H9 (cell line): ENCODE results near the gene ETFDH. TPM values are rescaled to one million over a fixed set of nuclear protein-coding genes. Genes with fewer than 3 reads are reported as not detected.

ENCODE experiments used
- DNase-seq: peaks from one replicate; pipeline ENCODE4 v3.0.0-alpha.2; 2017
- H2AFZ ChIP-seq: one replicate; pipeline ENCODE4 v1.6.1; 2013; ENCODE audit warnings: mild to moderate bottlenecking, low read length, control low read depth, moderate library complexity
- H2AK5ac ChIP-seq: 2 replicates; pipeline ENCODE4 v1.6.1; 2013; ENCODE audit warnings: low read length, control low read depth, mixed read lengths; ENCODE audit not compliant: insufficient read length
- H2BK120ac ChIP-seq: one replicate; pipeline ENCODE4 v1.6.1; 2013; ENCODE audit warnings: low read depth, mild to moderate bottlenecking, low read length, control low read depth, inconsistent platforms; ENCODE audit not compliant: poor library complexity, severe bottlenecking
- H2BK12ac ChIP-seq: 2 replicates; pipeline ENCODE4 v1.6.1; 2013; ENCODE audit warnings: low read length, control low read depth, mixed read lengths, low read depth; ENCODE audit not compliant: insufficient read length
- H2BK15ac ChIP-seq: 2 replicates; pipeline ENCODE4 v1.6.1; 2013; ENCODE audit warnings: low read depth, low read length, control low read depth
- H2BK20ac ChIP-seq: one replicate; pipeline ENCODE4 v1.6.1; 2013; ENCODE audit warnings: low read depth, mild to moderate bottlenecking, low read length, control low read depth, inconsistent platforms; ENCODE audit not compliant: poor library complexity, severe bottlenecking
- H2BK5ac ChIP-seq: 2 replicates; pipeline ENCODE4 v1.6.1; 2013; ENCODE audit warnings: low read length, control low read depth, mixed read lengths; ENCODE audit not compliant: insufficient read length
- H3K14ac ChIP-seq: 2 replicates; pipeline ENCODE4 v1.6.1; 2013; ENCODE audit warnings: low read length, control low read depth; ENCODE audit not compliant: insufficient read depth
- H3K18ac ChIP-seq: 2 replicates; pipeline ENCODE4 v1.6.1; 2013; ENCODE audit warnings: low read depth, mild to moderate bottlenecking, mixed read lengths, low read length, control low read depth; ENCODE audit not compliant: insufficient read length
- H3K23ac ChIP-seq: 2 replicates; pipeline ENCODE4 v1.6.1; 2013; ENCODE audit warnings: low read length, control low read depth, mixed read lengths, low read depth; ENCODE audit not compliant: insufficient read length
- H3K23me2 ChIP-seq: 2 replicates; pipeline ENCODE4 v1.6.1; 2013; ENCODE audit warnings: low read depth, mild to moderate bottlenecking, mixed read lengths, low read length, control low read depth; ENCODE audit not compliant: insufficient read length, poor library complexity, severe bottlenecking
- H3K27ac ChIP-seq: 2 replicates; pipeline ENCODE4 v1.5.1; 2013; ENCODE audit warnings: low read length, control low read depth, mixed read lengths, low read depth; ENCODE audit not compliant: insufficient read length
- H3K27me3 ChIP-seq: 2 replicates; pipeline ENCODE4 v1.6.1; 2013; ENCODE audit warnings: low read length, control low read depth, inconsistent platforms; ENCODE audit not compliant: insufficient read depth
- H3K4ac ChIP-seq: 2 replicates; pipeline ENCODE4 v1.6.1; 2013; ENCODE audit warnings: low read depth, mild to moderate bottlenecking, control low read depth, inconsistent platforms, low read length, moderate library complexity
- H3K4me1 ChIP-seq: 2 replicates; pipeline ENCODE4 v1.6.1; 2013; ENCODE audit warnings: low read length, control low read depth, inconsistent platforms; ENCODE audit not compliant: insufficient read depth
- H3K4me2 ChIP-seq: 2 replicates; pipeline ENCODE4 v1.6.1; 2013; ENCODE audit warnings: low read length, control low read depth, mixed read lengths; ENCODE audit not compliant: insufficient read length, insufficient read depth
- H3K56ac ChIP-seq: 2 replicates; pipeline ENCODE4 v1.6.1; 2013; ENCODE audit warnings: low read depth, mild to moderate bottlenecking, mixed read lengths, low read length, control low read depth; ENCODE audit not compliant: insufficient read length
- H3K79me1 ChIP-seq: 2 replicates; pipeline ENCODE4 v1.6.1; 2013; ENCODE audit warnings: low read depth, mild to moderate bottlenecking, moderate library complexity, low read length, control low read depth, inconsistent platforms; ENCODE audit not compliant: insufficient read depth, poor library complexity, severe bottlenecking
- H3K79me2 ChIP-seq: 2 replicates; pipeline ENCODE4 v1.6.1; 2013; ENCODE audit warnings: low read length, control low read depth, inconsistent platforms; ENCODE audit not compliant: insufficient read depth
- H3K9ac ChIP-seq: 2 replicates; pipeline ENCODE4 v1.6.1; 2013; ENCODE audit warnings: low read length, control low read depth, mixed read lengths; ENCODE audit not compliant: insufficient read length; ENCODE audit errors: extremely low read depth
- H3K9me3 ChIP-seq: one replicate; pipeline ENCODE4 v1.6.1; 2013; ENCODE audit warnings: low read depth, low read length, inconsistent platforms; ENCODE audit not compliant: control insufficient read depth
- H3T11ph ChIP-seq: one replicate; pipeline ENCODE4 v1.6.1; 2013; ENCODE audit warnings: mild to moderate bottlenecking, low read length, control low read depth, inconsistent platforms
- H4K20me1 ChIP-seq: one replicate; pipeline ENCODE4 v1.6.1; 2013; ENCODE audit not compliant: control insufficient read depth, insufficient read length, insufficient read depth
- H4K5ac ChIP-seq: 2 replicates; pipeline ENCODE4 v1.6.1; 2013; ENCODE audit warnings: low read depth, mild to moderate bottlenecking, mixed read lengths, low read length, control low read depth; ENCODE audit not compliant: insufficient read length
- H4K8ac ChIP-seq: replicated peaks from 2 replicates; pipeline ENCODE4 v1.6.1; 2013; ENCODE audit warnings: low read length, control low read depth, mixed read lengths, low read depth; ENCODE audit not compliant: insufficient read length
- H4K91ac ChIP-seq: 2 replicates; pipeline ENCODE4 v1.6.1; 2013; ENCODE audit warnings: low read depth, mild to moderate bottlenecking, moderate library complexity, mixed read lengths, low read length, control low read depth; ENCODE audit not compliant: insufficient read length
- H3K27ac Mint-ChIP-seq, 3 experiments: 2 replicates in 2 of 3; 3 replicates in 1 of 3; pipeline ENCODE4 v1.8.0; 2020 to 2021; ENCODE audit warnings: mixed read lengths in 3 of 3, mild to moderate bottlenecking in 1 of 3, moderate library complexity in 1 of 3
- H3K27me3 Mint-ChIP-seq: 2 replicates; pipeline ENCODE4 v1.8.0; 2021; ENCODE audit warnings: low read depth, mild to moderate bottlenecking, moderate library complexity, mixed read lengths
- H3K36me3 Mint-ChIP-seq, 3 experiments: 2 replicates in 2 of 3; 3 replicates in 1 of 3; pipeline ENCODE4 v1.8.0; 2020 to 2021; ENCODE audit warnings: low read depth in 3 of 3, mixed read lengths in 3 of 3; ENCODE audit not compliant: insufficient read depth in 1 of 3
- H3K4me1 Mint-ChIP-seq, 2 experiments: 2 replicates each; pipeline ENCODE4 v1.8.0; 2020; ENCODE audit warnings: mixed read lengths in 2 of 2
- H3K4me3 Mint-ChIP-seq, 2 experiments: 2 replicates in 1 of 2; 3 replicates in 1 of 2; pipeline ENCODE4 v1.8.0; 2020 to 2021; ENCODE audit warnings: mild to moderate bottlenecking in 2 of 2, mixed read lengths in 2 of 2, moderate library complexity in 1 of 2
- H3K9me3 Mint-ChIP-seq, 2 experiments: 2 replicates in 1 of 2; 3 replicates in 1 of 2; pipeline ENCODE4 v1.8.0; 2020; ENCODE audit warnings: mild to moderate bottlenecking in 2 of 2, mixed read lengths in 2 of 2, moderate library complexity in 1 of 2
- WGBS: extraction: QIAGEN DNeasy Blood & Tissue Kit; methylation state at CpG from one replicate; pipeline ENCODE4 v1.1.7; 2013; ENCODE audit warnings: missing lambda C conversion rate, low lambda C conversion rate, mixed read lengths; ENCODE audit not compliant: insufficient read length; ENCODE audit errors: extremely low coverage; 5-methylcytosine and 5-hydroxymethylcytosine counted together
- total RNA-seq: library from RNA; stranded (reverse); gene quantifications from 2 replicates; pipeline ENCODE4 v1.2.1, GENCODE V29; 2021
- TF ChIP-seq, protein P1 (sequence below): fragments of 200-600 bp; sonication (generic); conservative IDR thresholded peaks from 3 replicates; pipeline ENCODE4 v1.8.0; 2021; ENCODE audit warnings: antibody characterized with exemption, mild to moderate bottlenecking

ETFDH gene
- total RNA-seq, 1 experiment from 2014 or later = 12.8 TPM

DNA sequence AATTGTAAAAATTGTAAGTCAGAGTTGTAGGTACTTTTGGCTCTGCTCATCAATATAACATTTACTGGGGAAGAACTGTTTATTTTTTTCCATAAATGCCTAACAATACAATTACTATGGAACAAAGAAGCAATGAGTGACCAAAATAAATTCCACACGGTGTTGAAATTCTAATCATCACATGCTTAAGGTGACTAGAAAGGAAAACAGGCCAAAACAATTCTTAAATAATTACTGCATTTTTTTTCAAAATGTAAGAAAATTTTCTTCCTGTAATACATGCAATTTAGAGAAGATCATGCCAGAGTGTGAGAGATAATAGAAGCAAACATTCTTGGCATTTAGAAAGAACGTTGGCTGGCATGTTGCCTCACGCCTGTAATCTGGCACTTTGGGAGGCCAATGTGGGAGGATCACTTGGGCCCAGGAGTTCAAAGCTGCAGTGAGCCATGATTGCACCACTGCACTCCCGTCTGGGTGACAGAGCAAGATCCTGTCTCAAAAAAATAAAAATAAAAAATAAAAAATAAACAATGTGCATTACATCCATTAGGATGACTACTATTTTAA, 22.9 kb upstream of the ETFDH start:
- TF ChIP-seq, protein P1, sequence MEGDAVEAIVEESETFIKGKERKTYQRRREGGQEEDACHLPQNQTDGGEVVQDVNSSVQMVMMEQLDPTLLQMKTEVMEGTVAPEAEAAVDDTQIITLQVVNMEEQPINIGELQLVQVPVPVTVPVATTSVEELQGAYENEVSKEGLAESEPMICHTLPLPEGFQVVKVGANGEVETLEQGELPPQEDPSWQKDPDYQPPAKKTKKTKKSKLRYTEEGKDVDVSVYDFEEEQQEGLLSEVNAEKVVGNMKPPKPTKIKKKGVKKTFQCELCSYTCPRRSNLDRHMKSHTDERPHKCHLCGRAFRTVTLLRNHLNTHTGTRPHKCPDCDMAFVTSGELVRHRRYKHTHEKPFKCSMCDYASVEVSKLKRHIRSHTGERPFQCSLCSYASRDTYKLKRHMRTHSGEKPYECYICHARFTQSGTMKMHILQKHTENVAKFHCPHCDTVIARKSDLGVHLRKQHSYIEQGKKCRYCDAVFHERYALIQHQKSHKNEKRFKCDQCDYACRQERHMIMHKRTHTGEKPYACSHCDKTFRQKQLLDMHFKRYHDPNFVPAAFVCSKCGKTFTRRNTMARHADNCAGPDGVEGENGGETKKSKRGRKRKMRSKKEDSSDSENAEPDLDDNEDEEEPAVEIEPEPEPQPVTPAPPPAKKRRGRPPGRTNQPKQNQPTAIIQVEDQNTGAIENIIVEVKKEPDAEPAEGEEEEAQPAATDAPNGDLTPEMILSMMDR = no peak
- peaks cover 3 to 5% of the 10 kb centered on the region in 2 experiments; a peak in 2 of 4 replicates for H3K4me1 Mint-ChIP-seq

More for the DNA sequence above, 22.9 kb upstream of the ETFDH start:
- no peaks in the 10 kb centered on the region for H3K23me2 ChIP-seq
- Mint-ChIP-seq H3K4me3 (no peak overlapping the region), H3K36me3 (peaks cover 0 to 4% (median 0%) of the 10 kb centered on the region in 3 experiments; a peak in 1 of 7 replicates), H3K27me3 (no peaks in the 10 kb centered on the region), H3K27ac (no peak overlapping the region), H3K9me3 (no peaks in the 10 kb centered on the region; a peak in 2 of 5 replicates)
- H4K8ac ChIP-seq = no peak overlapping the region
- no peaks in the 10 kb centered on the region for H3K27me3 ChIP-seq
- no peak overlapping the region for H3K27ac ChIP-seq
- no peaks in the 10 kb centered on the region for H4K20me1 ChIP-seq
- no peak overlapping the region for H3K4me2 ChIP-seq
- no peak overlapping the region for H3K9ac ChIP-seq
- H3K14ac ChIP-seq = no peak overlapping the region
- no peak overlapping the region for H3K23ac ChIP-seq
- H3K56ac ChIP-seq = no peak overlapping the region
- no peaks in the 10 kb centered on the region for H3K79me1 ChIP-seq
- no peak overlapping the region for H4K5ac ChIP-seq
- no peak overlapping the region for H4K91ac ChIP-seq
- H3K4me1 ChIP-seq = no peaks in the 10 kb centered on the region
- no peak overlapping the region for H2AFZ ChIP-seq
- no peak overlapping the region for H2BK12ac ChIP-seq
- no peak overlapping the region for H2BK20ac ChIP-seq
- H2BK5ac ChIP-seq = no peak overlapping the region
- WGBS = no CpG with 5 or more reads among the region's 4 CpGs
- DNase-seq = no peak
- no peak overlapping the region for H3T11ph ChIP-seq
- no peak overlapping the region for H2AK5ac ChIP-seq
- H3K18ac ChIP-seq = no peak overlapping the region
- no peak overlapping the region for H3K4ac ChIP-seq
- H3K9me3 ChIP-seq = no peaks in the 10 kb centered on the region
- no peaks in the 10 kb centered on the region for H3K79me2 ChIP-seq
- H2BK15ac ChIP-seq = no peak overlapping the region
- no peak overlapping the region for H2BK120ac ChIP-seq
